GM12874 (cell line): ENCODE results near the gene PCDHGB1.
A peak's percentile ranks its signal among the peaks of the same experiment; 100 is the strongest.

Experiments
- CTCF ChIP-seq: IDR thresholded peaks from 2 replicates; pipeline ENCODE4 v1.5.1; 2011; ENCODE audit warnings: low read depth, mild to moderate bottlenecking, control low read depth, low read length, moderate library complexity; ENCODE audit not compliant: insufficient read depth

The PCDHGB1 gene

GRCh38 chr5:141356950-141357349, 7.1 kb downstream of the PCDHGB1 start:
- TF ChIP-seq CTCF: no peak

DNA sequence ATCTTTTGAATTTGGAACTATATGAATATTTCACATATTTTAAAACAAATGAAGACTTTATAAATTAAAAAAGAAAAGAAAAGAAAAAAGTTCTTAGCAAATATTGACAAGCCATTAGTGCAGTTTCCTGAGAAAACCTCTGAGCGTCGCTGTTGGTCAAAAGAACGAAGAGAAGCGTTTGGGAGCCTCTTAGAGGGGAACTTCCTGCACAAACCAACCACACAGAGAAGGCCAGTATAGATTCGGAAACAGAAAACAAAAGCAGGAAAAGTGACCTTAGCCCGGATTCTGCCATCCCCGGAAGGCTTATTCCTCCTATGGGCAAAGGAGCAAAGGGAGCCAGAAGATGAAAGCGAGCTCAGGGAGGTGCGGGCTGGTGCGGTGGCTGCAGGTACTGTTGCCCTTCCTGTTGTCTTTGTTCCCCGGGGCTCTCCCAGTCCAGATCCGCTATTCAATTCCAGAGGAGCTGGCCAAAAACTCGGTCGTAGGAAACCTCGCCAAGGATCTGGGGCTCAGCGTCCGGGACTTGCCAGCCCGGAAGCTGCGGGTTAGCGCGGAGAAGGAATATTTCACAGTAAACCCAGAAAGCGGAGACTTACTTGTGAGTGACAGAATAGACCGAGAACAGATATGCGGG, 10.0 kb downstream of the PCDHGB1 start, which contains the start of gene PCDHGB2:
Gene PCDHGB2, plus strand, starts transcription at position 205 of the 637 bp plus-strand sequence. Its CDS starts 142 bp downstream, at position 347.
- peak; percentile 35; the same call in 1 of the 2 replicates for TF ChIP-seq CTCF

DNA sequence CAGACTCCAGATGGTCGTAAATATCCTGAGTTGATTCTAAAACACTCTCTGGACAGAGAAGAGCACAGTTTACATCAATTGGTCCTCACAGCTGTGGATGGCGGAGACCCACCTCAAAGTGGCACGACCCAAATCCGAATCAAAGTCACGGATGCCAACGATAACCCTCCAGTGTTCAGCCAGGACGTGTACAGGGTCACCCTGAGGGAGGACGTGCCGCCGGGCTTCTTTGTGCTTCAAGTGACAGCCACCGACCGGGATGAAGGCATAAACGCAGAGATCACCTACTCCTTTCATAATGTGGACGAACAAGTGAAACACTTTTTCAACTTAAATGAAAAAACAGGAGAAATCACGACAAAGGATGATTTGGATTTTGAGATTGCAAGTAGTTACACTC, 10.8 kb downstream of the PCDHGB1 start:
- TF ChIP-seq CTCF: no peak

DNA sequence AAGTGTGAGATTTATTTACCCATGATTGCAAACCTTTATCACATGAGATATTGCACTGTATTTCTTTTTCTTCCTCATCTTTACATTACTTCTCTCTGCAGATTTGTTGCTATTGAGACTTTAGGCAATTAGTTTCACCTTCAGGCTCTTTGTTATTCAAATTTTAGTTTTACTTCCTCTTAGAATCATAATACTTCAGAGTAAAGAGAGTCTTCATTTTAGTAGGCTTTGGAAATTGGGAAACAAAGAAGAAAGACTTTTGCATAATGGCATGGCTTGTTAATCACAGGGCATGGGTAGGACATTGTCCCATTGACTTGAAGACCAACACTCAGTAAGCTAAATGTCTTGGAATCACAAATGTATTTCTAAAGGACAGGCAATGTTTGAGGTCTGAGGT, 12.8 kb downstream of the PCDHGB1 start:
- no peak for TF ChIP-seq CTCF

GRCh38 chr5:141363952-141364660, 14.2 kb downstream of the PCDHGB1 start, which contains the start of gene PCDHGA5:
Gene PCDHGA5, plus strand, starts transcription at chr5:141364162. Its CDS starts 169 bp downstream, at chr5:141364331.
- TF ChIP-seq CTCF: no peak

GRCh38 chr5:141366016-141366896, 16.4 kb downstream of the PCDHGB1 start:
- no peak for TF ChIP-seq CTCF
